Heart right ventricle (tissue), 16 donors: ENCODE data around the gene TIMM29. TPM values are rescaled to one million over a fixed set of nuclear protein-coding genes. Genes with fewer than 3 reads are reported as not detected.

Experiments
- ATAC-seq, 8 donors: fragments of 200-7000 bp; cut with Tn5 transposase; one replicate each; pipeline ENCODE4 v1.9.1; 2020; ENCODE audit warnings: mild to moderate bottlenecking in 8 of 8, moderate library complexity in 8 of 8, moderate number of reproducible peaks in 1 of 8
- DNase-seq, 2 donors: peaks; one replicate each; pipeline ENCODE4 v3.0.0-alpha.2; 2020
- H3K27ac ChIP-seq, 10 donors: fragments of 200-600 bp; sonication (generic) in 2 of 10; one replicate each; pipeline versions ENCODE4 v1.5.0 to v1.8.0; 2020 to 2022; ENCODE audit warnings: mild to moderate bottlenecking in 3 of 10
- H3K27me3 ChIP-seq, 7 donors: fragments of 200-600 bp; one replicate each; pipeline ENCODE4 v1.8.0; 2021 to 2022; ENCODE audit warnings: mild to moderate bottlenecking in 2 of 7
- H3K36me3 ChIP-seq, 9 donors: fragments of 200-600 bp; sonication (generic) in 1 of 9; one replicate each; pipeline versions ENCODE4 v1.5.0 to v1.8.0; 2020 to 2022; ENCODE audit warnings: mild to moderate bottlenecking in 2 of 9
- H3K4me1 ChIP-seq, 9 donors: fragments of 200-600 bp; sonication (generic) in 1 of 9; one replicate each; pipeline versions ENCODE4 v1.5.0 to v1.8.0; 2020 to 2022; ENCODE audit warnings: mild to moderate bottlenecking in 4 of 9
- H3K4me3 ChIP-seq, 10 donors: fragments of 200-600 bp; sonication (generic) in 2 of 10; one replicate each; pipeline versions ENCODE4 v1.5.0 to v1.8.0; 2020 to 2022; ENCODE audit warnings: mild to moderate bottlenecking in 7 of 10, moderate library complexity in 2 of 10
- H3K9me3 ChIP-seq, 11 donors: fragments of 200-600 bp in 10 of 11; sonication (generic) in 2 of 11; one replicate each; pipeline versions ENCODE4 v1.5.0 to v1.8.0; 2013 to 2022; ENCODE audit warnings: mild to moderate bottlenecking in 2 of 11, control low read depth in 1 of 11, moderate library complexity in 1 of 11
- WGBS, 2 donors: extraction: QIAGEN DNeasy Blood & Tissue Kit; methylation state at CpG; one replicate each; pipeline ENCODE4 v1.1.7; 2013; ENCODE audit warnings: inconsistent platforms in 1 of 2; 5-methylcytosine and 5-hydroxymethylcytosine counted together
- intact Hi-C, 10 donors: fragments of 100-400 bp; cut with DNase I; formaldehyde crosslinking; loops; one replicate each; pipeline versions ENCODE4 v1.11.1 to v1.14.2; 2022
- long read RNA-seq, 3 donors: library from polyadenylated mRNA; unstranded; transcript quantifications; one replicate each; pipeline ENCODE4 v2.0.0, GENCODE V29; 2020 to 2021
- polyA plus RNA-seq, 2 donors: library from polyadenylated mRNA; stranded (reverse); fragments of 200-250 nt; gene quantifications; one replicate each; pipeline ENCODE4 v1.2.3, GENCODE V29; 2013
- total RNA-seq, 10 donors: library from RNA; stranded (reverse); fragmentation: NEBNext Ultra II Directional in 3 of 10; extraction: Animal tissue kit (Norgen Biotek cat#: 25700) in 3 of 10; gene quantifications; one replicate each; pipeline versions ENCODE4 v1.2.1 to v1.2.4, GENCODE V29; 2021 to 2023
- TF ChIP-seq, protein P1 (sequence below), 9 donors: fragments of 200-600 bp; sonication (generic) in 2 of 9; IDR thresholded peaks; one replicate each; pipeline versions ENCODE4 v1.5.0 to v1.8.0; 2021 to 2022; ENCODE audit warnings: antibody characterized with exemption in 9 of 9, mild to moderate bottlenecking in 5 of 9, moderate library complexity in 1 of 9
- donor health status: Arrhythmogenic right ventricular cardiomyopathy.
- donor health status: ischemic (EF 13 %, LVEDD 7.1; RV severe dilation, severe dysfunction).
- donor health status: healthy with polysubstance abuse.
- donor health status: DM: no; HTN: yes; CAD: no.
- donor health status: DM: no; HTN: no; CAD: no.
- donor health status: ischemic (EF 25% LVEDD 6.9; RV normal size, moderate dysfunction).
- donor health status: ischemic (EF 25% LVEDD 5.7; RV mildly dilated, moderate dysfunction).
- donor health status: healthy.
- donor health status: DM: yes; HTN: yes; CAD: no.
- donor health status: Ischemic cardiomyopathy.
- donor health status: ischemic (EF 35%, LVEDD 5.7; RV mildly dilated, moderate dysfunction).
- donor health status: nonischemic (EF 11% LVEDD 7.7; RV severe dilation, severe dysfunction).
- donor health status: DM: yes; HTN: yes; CAD: no.
- donor health status: PGD.
- donor health status: ischemic (EF 29% LVEDD 5.4; RV normal size, mild dysfunction).
- donor health status: nonischemic (EF 23%, LVEDD 6.1; RV moderate dilation, normal function).

Gene TIMM29
- total RNA-seq (10 to 100 TPM; 10.8 to 16.1 (median 14.5) TPM), polyA plus RNA-seq (10 to 100 TPM; 15.6 to 17.3 TPM)
- long read RNA-seq, donor 1, transcript TIMM29-201 (2 exons, 1,425 nt), result major isoform, 17 of 22 reads
- long read RNA-seq, donor 1, partial matches to known transcripts, result 2 of 22 reads
- long read RNA-seq, donor 1, other reads (novel, unspliced or antisense), result 3 of 22 reads
- long read RNA-seq, donor 2, transcript TIMM29-201 (2 exons, 1,425 nt), result major isoform, 20 of 23 reads
- long read RNA-seq, donor 2, partial matches to known transcripts, result 0 of 23 reads
- long read RNA-seq, donor 2, other reads (novel, unspliced or antisense), result 2 of 23 reads
- long read RNA-seq, donor 3, transcript TIMM29-201 (2 exons, 1,425 nt), result major isoform, 16 of 17 reads
- long read RNA-seq, donor 3, partial matches to known transcripts, result 0 of 17 reads
- long read RNA-seq, donor 3, other reads (novel, unspliced or antisense), result 1 of 17 reads

GRCh38 chr19:10928563-10929401, at the start of gene TIMM29, which contains the start of gene YIPF2:
Gene TIMM29, plus strand, starts transcription at chr19:10928811. Its CDS starts 12 bp downstream, at chr19:10928823.
Gene YIPF2, minus strand, starts transcription at chr19:10928639. Its CDS starts 229 bp downstream, at chr19:10928410.
- H3K4me1 ChIP-seq, result peaks cover 10 to 32% (median 20%) of the 10 kb centered on the region in 9 donors
- peaks cover 0 to 58% (median 5%) of the 10 kb centered on the region in 9 donors for H3K36me3 ChIP-seq
- TF ChIP-seq, protein P1, sequence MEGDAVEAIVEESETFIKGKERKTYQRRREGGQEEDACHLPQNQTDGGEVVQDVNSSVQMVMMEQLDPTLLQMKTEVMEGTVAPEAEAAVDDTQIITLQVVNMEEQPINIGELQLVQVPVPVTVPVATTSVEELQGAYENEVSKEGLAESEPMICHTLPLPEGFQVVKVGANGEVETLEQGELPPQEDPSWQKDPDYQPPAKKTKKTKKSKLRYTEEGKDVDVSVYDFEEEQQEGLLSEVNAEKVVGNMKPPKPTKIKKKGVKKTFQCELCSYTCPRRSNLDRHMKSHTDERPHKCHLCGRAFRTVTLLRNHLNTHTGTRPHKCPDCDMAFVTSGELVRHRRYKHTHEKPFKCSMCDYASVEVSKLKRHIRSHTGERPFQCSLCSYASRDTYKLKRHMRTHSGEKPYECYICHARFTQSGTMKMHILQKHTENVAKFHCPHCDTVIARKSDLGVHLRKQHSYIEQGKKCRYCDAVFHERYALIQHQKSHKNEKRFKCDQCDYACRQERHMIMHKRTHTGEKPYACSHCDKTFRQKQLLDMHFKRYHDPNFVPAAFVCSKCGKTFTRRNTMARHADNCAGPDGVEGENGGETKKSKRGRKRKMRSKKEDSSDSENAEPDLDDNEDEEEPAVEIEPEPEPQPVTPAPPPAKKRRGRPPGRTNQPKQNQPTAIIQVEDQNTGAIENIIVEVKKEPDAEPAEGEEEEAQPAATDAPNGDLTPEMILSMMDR (IDR thresholded peaks at IDR 0.05), result no peak
- intact Hi-C loops, result loop anchor here in 8 of 10 donors (5.0 to 10.0 kb wide), 4 partner anchors 46 to 56 kb away; partner anchors contain the start of gene CARM1 (in 5 of the 8)
- H3K27me3 ChIP-seq, result no peaks in the 10 kb centered on the region
- H3K4me3 ChIP-seq, result peak within 1 kb of the TSS; percentile 88 to 100 (median 98)
- DNase-seq (peak; percentile 94 to 98), ATAC-seq (peak; percentile 94 to 98 (median 98))
- peak within 1 kb of the TSS; percentile 65 to 93 (median 87) for H3K27ac ChIP-seq
- H3K9me3 ChIP-seq, result no peaks in the 10 kb centered on the region
- 0% methylated on average over 82 to 96 of the region's 96 CpGs for WGBS, 2 donors

DNA sequence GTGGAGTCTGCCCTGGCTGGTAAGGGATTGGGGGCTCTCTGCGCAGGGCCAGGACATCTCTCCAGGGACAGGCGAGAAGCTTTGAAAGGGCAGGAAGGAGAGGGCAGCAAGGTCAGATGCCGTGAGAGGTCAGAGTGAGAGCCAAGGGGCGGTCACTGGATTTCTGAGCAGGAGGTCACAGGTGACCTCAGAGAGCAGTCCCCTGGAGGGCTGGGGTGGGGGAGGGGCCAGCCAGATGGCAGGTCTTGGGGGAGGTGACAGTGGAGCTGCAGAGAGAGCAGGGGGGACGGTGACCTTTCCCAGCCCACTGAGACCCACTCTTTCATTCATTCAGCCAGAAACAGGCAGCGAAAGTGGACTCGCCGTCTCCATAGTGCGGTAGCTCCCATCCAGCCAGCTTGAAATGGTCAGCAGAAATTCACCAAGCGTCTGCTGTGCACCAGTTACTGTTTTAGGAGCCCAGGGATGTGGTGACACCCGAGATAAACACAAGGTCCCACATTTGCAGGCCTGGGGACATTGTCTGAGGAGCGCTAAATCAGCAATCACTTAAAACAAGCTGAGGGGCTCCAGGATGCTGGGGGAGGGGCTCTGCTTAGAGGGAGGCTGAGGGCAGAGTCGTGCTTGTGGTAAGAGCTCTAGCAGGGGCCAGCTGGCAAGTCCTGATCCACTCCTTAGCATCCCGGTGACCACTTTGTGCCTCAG, 47.1 kb upstream of the TIMM29 start:
- WGBS, 2 donors, result 49 to 58% methylated on average over 14 of the region's 14 CpGs
- TF ChIP-seq, protein P1 (IDR thresholded peaks at IDR 0.05), result no peak
- ATAC-seq, result peak in 5 of 8 donors; percentile 10 to 25 (median 17)
- peaks cover 3 to 77% (median 41%) of the 10 kb centered on the region in 9 donors for H3K4me1 ChIP-seq
- H3K36me3 ChIP-seq, result no peaks in the 10 kb centered on the region
- no peak overlapping the region for H3K4me3 ChIP-seq
- H3K27ac ChIP-seq, result peak overlapping the region in 9 of 10 donors; percentile 26 to 85 (median 68)
- H3K9me3 ChIP-seq, result no peaks in the 10 kb centered on the region
- intact Hi-C loops, result loop anchor here in 1 of 10 donors (5.0 kb wide), 1 partner anchor 46 kb away; the partner anchor contains the start of genes TIMM29 and YIPF2
- no peak for DNase-seq
- H3K27me3 ChIP-seq, result no peaks in the 10 kb centered on the region

DNA sequence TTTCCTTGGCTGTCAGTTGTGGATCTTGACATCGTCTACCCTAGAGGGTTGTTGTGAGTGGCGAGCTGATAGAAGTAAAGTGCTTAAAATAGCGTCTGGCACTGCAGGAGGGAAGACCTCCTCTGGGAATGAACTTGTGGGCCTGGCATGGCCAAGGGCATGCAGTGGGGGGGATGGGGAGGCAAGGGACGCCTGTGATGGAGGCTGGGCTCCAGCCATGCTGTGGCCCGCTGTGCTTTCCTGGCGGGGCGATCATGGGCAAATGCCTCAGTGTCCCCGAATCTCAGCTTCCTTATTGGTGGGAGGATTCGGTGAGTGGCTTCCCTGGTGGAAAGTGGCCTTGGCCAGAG, 46.5 kb upstream of the TIMM29 start:
- ATAC-seq (peak; percentile 51 to 88 (median 79)), DNase-seq (peak; percentile 57 to 64)
- intact Hi-C loops, result loop anchor here in 1 of 10 donors (5.0 kb wide), 1 partner anchor 45 kb away; the partner anchor contains the start of genes TIMM29 and YIPF2
- Histone ChIP-seq H3K4me3 (no peak overlapping the region), H3K4me1 (peaks cover 3 to 74% (median 45%) of the 10 kb centered on the region in 9 donors), H3K27me3 (no peaks in the 10 kb centered on the region), H3K9me3 (no peaks in the 10 kb centered on the region), H3K27ac (peak overlapping the region in 8 of 10 donors; percentile 41 to 85 (median 68)), H3K36me3 (no peaks in the 10 kb centered on the region)
- TF ChIP-seq, protein P1 (IDR thresholded peaks at IDR 0.05), result no peak
- 57 to 62% methylated on average over 9 of the region's 9 CpGs for WGBS, 2 donors
